Left ventricle myocardium inferior (tissue), 1 donor: ENCODE data around the gene GAN. TPM values are rescaled to one million over a fixed set of nuclear protein-coding genes. Genes with fewer than 3 reads are reported as not detected.

Experiments used
- DNase-seq: peaks from one replicate; pipeline ENCODE4 v3.0.0-alpha.2; 2020
- H3K27ac ChIP-seq: fragments of 200-600 bp; replicated peaks from 2 replicates; pipeline ENCODE4 v1.8.0; 2021
- H3K27me3 ChIP-seq: fragments of 200-600 bp; 2 replicates; pipeline ENCODE4 v1.8.0; 2021; ENCODE audit warnings: low read depth
- H3K36me3 ChIP-seq: fragments of 200-600 bp; 2 replicates; pipeline ENCODE4 v1.8.0; 2021
- H3K4me1 ChIP-seq: fragments of 200-600 bp; 2 replicates; pipeline ENCODE4 v1.8.0; 2021
- H3K4me3 ChIP-seq: fragments of 200-600 bp; 2 replicates; pipeline ENCODE4 v1.8.0; 2021; ENCODE audit warnings: mild to moderate bottlenecking, moderate library complexity
- H3K9me3 ChIP-seq: fragments of 200-600 bp; replicated peaks from 2 replicates; pipeline ENCODE4 v1.8.0; 2021
- intact Hi-C: fragments of 100-400 bp; cut with micrococcal nuclease; formaldehyde crosslinking; loops from one replicate; pipeline ENCODE4 v1.11.0; 2022
- total RNA-seq: library from RNA; stranded (reverse); fragmentation: NEBNext Ultra II Directional; extraction: Animal tissue kit (Norgen Biotek cat#: 25700); gene quantifications from one replicate; pipeline ENCODE4 v1.2.1, GENCODE V29; 2021
- TF ChIP-seq, protein P1 (sequence below): fragments of 200-600 bp; IDR thresholded peaks from 2 replicates; pipeline ENCODE4 v1.8.0; 2021; ENCODE audit warnings: antibody characterized with exemption, mild to moderate bottlenecking, borderline replicate concordance
- donor health status: DM: no; HTN: yes; CAD: no; lungs with severe emphysema.

GAN gene
- total RNA-seq, 1 donor from 2014 or later: 9.0 TPM

DNA sequence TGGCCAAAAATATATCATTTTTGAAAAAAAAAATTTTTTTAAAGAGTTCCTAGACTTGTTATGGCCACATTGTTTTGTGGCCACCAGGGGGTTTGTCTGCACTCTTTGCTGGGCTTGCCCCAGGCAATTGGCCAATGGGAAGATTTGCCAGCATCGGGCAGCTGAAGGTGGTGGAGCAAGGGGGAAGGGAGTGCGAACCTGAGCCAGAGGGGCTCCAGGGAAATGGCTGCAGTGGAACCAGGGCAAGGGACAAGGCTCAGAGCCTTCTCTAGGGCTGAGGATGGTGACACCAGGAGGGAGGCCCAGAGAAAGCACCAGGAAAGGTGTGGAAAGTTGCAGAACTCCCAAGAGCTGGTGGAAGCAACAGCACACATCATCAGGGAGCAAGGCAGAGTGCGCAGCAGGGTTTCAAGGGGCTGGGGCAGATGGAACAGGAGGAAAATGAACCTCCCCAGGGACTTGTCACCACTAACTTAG lies 114.3 kb downstream of the GAN start:
- peak; percentile 31 for DNase-seq
- H3K36me3 ChIP-seq: no peaks in the 10 kb centered on the region
- intact Hi-C loops: no loop called here
- no peaks in the 10 kb centered on the region for H3K4me1 ChIP-seq
- TF ChIP-seq, protein P1, sequence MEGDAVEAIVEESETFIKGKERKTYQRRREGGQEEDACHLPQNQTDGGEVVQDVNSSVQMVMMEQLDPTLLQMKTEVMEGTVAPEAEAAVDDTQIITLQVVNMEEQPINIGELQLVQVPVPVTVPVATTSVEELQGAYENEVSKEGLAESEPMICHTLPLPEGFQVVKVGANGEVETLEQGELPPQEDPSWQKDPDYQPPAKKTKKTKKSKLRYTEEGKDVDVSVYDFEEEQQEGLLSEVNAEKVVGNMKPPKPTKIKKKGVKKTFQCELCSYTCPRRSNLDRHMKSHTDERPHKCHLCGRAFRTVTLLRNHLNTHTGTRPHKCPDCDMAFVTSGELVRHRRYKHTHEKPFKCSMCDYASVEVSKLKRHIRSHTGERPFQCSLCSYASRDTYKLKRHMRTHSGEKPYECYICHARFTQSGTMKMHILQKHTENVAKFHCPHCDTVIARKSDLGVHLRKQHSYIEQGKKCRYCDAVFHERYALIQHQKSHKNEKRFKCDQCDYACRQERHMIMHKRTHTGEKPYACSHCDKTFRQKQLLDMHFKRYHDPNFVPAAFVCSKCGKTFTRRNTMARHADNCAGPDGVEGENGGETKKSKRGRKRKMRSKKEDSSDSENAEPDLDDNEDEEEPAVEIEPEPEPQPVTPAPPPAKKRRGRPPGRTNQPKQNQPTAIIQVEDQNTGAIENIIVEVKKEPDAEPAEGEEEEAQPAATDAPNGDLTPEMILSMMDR: peak; percentile 58
- no peaks in the 10 kb centered on the region for H3K9me3 ChIP-seq
- no peak overlapping the region for H3K27ac ChIP-seq
- no peaks in the 10 kb centered on the region for H3K27me3 ChIP-seq
- no peak overlapping the region for H3K4me3 ChIP-seq

DNA sequence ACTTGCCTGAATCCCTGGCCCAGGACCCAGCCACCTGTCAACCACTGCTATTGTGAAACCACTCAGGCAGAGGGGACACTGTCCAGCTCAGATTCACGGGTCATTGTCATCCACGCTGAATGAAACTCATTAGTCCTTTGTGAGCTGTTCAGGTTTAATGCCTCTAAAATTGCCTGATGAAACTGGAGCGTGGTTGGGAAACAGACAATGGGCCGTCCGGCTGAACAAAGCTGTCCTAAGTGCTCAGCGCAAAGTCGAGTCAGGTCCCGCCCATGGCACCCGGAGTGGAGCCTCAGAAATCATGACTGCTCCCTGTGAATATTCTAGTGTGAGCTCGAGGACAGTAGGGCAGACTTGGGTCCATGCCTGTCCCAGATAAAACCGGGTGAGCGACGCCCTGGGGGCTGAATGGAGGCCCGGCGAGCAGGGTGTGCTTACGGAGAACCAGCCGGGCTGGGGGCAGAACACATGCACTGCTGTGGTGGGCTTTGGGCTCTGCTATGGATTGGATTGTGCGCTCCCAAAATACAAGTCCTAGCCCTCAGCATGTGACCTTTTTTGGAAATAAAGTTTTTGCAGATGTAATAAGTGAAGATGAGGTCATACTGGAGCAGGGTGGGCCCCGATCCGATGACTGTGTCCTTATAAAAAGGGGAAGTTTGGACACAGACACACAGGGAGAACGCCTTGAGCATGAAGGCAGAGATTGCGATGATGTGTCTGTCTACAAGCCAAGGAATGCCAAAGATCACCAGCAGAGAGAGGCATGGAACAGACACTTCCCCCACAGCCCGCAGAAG lies 117.0 kb downstream of the GAN start:
- no peak for DNase-seq
- TF ChIP-seq, protein P1: no peak
- H3K4me3 ChIP-seq: no peak overlapping the region
- no peaks in the 10 kb centered on the region for H3K36me3 ChIP-seq
- no peaks in the 10 kb centered on the region for H3K4me1 ChIP-seq
- no peaks in the 10 kb centered on the region for H3K9me3 ChIP-seq
- no peaks in the 10 kb centered on the region for H3K27me3 ChIP-seq
- H3K27ac ChIP-seq: peak overlapping the region; percentile 19
- intact Hi-C loops: no loop called here

DNA sequence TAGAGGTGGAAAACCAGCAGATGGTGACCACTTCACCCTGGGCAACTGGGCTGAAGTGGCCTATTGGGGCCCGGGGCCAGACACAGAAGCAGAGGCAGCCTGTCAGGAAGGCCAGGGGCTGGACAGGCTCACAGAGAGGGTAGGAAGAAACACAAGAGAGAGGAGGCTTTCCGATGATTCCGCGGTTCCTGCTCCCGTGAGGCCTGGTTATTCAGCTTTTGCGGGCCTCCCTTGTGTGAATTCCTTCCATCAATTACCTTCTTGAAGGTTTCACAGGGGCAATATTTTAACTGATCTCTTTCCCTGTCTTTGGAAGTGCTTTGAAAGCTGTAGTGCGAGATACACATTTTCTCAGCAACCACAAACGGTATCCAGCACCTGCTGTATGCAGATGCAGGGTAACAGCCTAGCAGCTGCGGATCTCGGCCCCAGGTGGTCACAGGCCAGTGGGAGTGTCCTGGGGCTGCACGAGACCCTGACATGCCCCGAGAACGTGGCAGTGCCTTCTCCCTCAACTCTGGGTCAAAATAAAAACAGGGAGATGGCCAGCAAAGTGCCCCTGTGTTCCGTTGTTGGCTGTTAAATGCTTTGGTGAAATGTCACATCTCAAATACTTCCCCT lies 118.3 kb downstream of the GAN start:
- no peak for DNase-seq
- TF ChIP-seq, protein P1: no peak
- no peak overlapping the region for H3K27ac ChIP-seq

DNA sequence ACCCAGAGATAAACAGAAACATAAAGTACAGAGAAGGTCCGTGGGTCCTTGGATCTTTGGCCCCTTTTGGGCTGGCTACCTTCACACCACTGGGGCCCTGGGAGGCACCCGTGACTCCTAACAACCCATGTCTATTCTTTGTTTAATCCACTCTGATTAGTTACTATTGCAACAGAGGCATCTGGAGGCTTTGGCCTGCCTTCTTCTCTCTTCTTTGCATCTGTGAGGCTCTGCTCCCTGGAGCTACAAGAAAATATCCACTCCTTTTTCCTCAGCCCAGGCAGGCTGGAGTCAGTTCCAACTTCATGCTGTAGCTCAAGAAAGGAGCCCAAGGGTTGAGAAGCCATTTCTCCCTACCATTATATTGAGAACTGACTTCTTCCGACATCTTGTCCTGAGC lies 120.3 kb downstream of the GAN start:
- TF ChIP-seq, protein P1: no peak
- Histone ChIP-seq H3K36me3 (no peaks in the 10 kb centered on the region), H3K9me3 (no peaks in the 10 kb centered on the region), H3K27me3 (peaks cover 10% of the 10 kb centered on the region), H3K4me3 (no peak overlapping the region), H3K4me1 (no peaks in the 10 kb centered on the region), H3K27ac (no peak overlapping the region)
- intact Hi-C loops: no loop called here
- DNase-seq: no peak

More for the DNA sequence above, 118.3 kb downstream of the GAN start:
- Histone ChIP-seq H3K27me3 (peaks cover 10% of the 10 kb centered on the region), H3K9me3 (no peaks in the 10 kb centered on the region), H3K4me1 (no peaks in the 10 kb centered on the region), H3K36me3 (no peaks in the 10 kb centered on the region), H3K4me3 (no peak overlapping the region)
- intact Hi-C loops: no loop called here

DNA sequence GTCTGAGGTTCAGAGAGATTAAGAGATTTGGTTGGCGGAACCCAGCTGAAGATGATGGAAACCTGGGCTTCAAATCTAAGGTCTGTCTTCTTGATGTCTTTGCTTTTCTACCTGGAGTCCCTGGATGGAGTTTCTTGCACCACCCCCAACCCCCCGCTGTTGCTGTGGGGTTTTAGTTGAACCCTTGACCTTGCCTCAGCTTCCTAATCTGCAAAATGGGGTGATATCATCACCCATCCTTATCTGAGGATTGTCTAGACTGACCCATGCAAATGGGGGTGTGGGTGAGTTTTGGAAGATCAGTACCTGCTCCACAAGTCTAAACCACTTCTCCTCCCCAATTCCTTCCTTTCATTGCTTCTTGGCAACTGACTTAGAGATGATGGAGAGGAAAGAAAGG lies 120.8 kb downstream of the GAN start:
- Histone ChIP-seq H3K4me3 (no peak overlapping the region), H3K27ac (no peak overlapping the region), H3K27me3 (peaks cover 10% of the 10 kb centered on the region), H3K9me3 (no peaks in the 10 kb centered on the region), H3K4me1 (no peaks in the 10 kb centered on the region), H3K36me3 (no peaks in the 10 kb centered on the region)
- DNase-seq: no peak
- intact Hi-C loops: no loop called here
- TF ChIP-seq, protein P1: no peak
